ENCODE measurements around the gene MED9.

DNA sequence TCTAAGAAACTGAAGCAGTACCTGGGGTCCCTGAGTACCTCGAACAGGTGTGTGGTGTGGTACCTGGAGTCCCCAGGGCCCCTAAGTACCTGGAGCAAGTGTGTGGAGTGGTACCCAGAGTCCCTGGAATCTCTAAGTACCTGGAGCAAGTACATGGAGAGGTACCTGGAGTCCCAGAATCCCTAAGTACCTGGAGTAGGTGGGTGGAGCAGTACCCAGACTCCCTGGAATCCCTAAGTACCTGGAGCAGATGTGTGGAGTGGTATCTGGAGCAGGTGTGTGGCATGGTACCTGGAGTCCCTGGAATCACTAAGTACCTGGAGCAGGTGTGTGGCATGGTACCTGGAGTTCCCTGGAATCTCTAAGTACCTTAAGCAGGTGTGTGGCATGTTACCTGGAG lies 22.5 kb upstream of the MED9 start:
- TF ChIP-seq, protein P1, sequence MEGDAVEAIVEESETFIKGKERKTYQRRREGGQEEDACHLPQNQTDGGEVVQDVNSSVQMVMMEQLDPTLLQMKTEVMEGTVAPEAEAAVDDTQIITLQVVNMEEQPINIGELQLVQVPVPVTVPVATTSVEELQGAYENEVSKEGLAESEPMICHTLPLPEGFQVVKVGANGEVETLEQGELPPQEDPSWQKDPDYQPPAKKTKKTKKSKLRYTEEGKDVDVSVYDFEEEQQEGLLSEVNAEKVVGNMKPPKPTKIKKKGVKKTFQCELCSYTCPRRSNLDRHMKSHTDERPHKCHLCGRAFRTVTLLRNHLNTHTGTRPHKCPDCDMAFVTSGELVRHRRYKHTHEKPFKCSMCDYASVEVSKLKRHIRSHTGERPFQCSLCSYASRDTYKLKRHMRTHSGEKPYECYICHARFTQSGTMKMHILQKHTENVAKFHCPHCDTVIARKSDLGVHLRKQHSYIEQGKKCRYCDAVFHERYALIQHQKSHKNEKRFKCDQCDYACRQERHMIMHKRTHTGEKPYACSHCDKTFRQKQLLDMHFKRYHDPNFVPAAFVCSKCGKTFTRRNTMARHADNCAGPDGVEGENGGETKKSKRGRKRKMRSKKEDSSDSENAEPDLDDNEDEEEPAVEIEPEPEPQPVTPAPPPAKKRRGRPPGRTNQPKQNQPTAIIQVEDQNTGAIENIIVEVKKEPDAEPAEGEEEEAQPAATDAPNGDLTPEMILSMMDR (conservative IDR thresholded peaks at IDR 0.05 in 1 of 2, IDR thresholded peaks at IDR 0.05 in 1 of 2; ENCODE audit: low read depth in 1 of 2, low read length in 2 of 2) = no peak
- no peak for TF ChIP-seq EZH2 (IDR thresholded peaks at IDR 0.05; ENCODE audit: low read length, missing control alignments)

Measured in fibroblast of lung (primary cell).